Breast epithelium (tissue), 4 donors: ENCODE results near the gene NEDD4L. TPM values are rescaled to one million over a fixed set of nuclear protein-coding genes. Genes with fewer than 3 reads are reported as not detected.

ENCODE experiments used
- DNase-seq, 2 donors: peaks; one replicate each; pipeline ENCODE4 v3.0.0-alpha.2; 2019; ENCODE audit warnings: low spot score in 2 of 2
- H3K27ac ChIP-seq, 2 donors: fragments of 200-600 bp; sonication (generic) in 1 of 2; one replicate each; pipeline ENCODE4 v1.5.1; 2016 to 2019; ENCODE audit warnings: mild to moderate bottlenecking in 1 of 2
- H3K27me3 ChIP-seq, 2 donors: fragments of 200-600 bp; sonication (generic) in 1 of 2; one replicate each; pipeline versions ENCODE4 v1.5.1 to v1.6.0; 2017 to 2019; ENCODE audit warnings: control low read depth in 1 of 2, mild to moderate bottlenecking in 1 of 2
- H3K36me3 ChIP-seq: fragments of 200-600 bp; one replicate; pipeline ENCODE4 v1.5.1; 2019
- H3K4me1 ChIP-seq, 2 donors: fragments of 200-600 bp; sonication (generic); one replicate each; pipeline ENCODE4 v1.5.1; 2016 to 2019; ENCODE audit warnings: control low read depth in 1 of 2
- H3K4me3 ChIP-seq, 3 donors: fragments of 200-600 bp; sonication (generic); 1 replicate in 2 of 3; 2 replicates in 1 of 3; pipeline ENCODE4 v1.5.1; 2016 to 2019; ENCODE audit warnings: mild to moderate bottlenecking in 3 of 3, moderate library complexity in 2 of 3
- H3K9me3 ChIP-seq, 2 donors: fragments of 200-600 bp; sonication (generic) in 1 of 2; one replicate each; pipeline ENCODE4 v1.5.1; 2016 to 2019; ENCODE audit warnings: control low read depth in 1 of 2
- POLR2A ChIP-seq: fragments of 450-650 bp; IDR thresholded peaks from one replicate; pipeline ENCODE4 v1.6.1; 2016; ENCODE audit warnings: antibody characterized with exemption, mild to moderate bottlenecking, moderate library complexity
- POLR2AphosphoS5 ChIP-seq, 3 donors: sonication (generic); formaldehyde crosslinking; IDR thresholded peaks; one replicate each; pipeline ENCODE4 v1.6.1; 2017; ENCODE audit warnings: antibody characterized with exemption in 3 of 3
- intact Hi-C: fragments of 100-400 bp; cut with DNase I; formaldehyde crosslinking; loops from one replicate; pipeline ENCODE4 v1.15.1; 2023; ENCODE audit warnings: low total_unique reads
- total RNA-seq, 3 donors: library from RNA; depleted of rRNA; stranded (reverse); fragments of >200 nt; gene quantifications; one replicate each; pipeline ENCODE4 v1.1.0, GENCODE V29; 2016
- TF ChIP-seq, protein P1 (sequence below), 3 donors: fragments of 450-650 bp; IDR thresholded peaks; one replicate each; pipeline ENCODE4 v1.5.1; 2016 to 2017; ENCODE audit warnings: antibody characterized with exemption in 3 of 3, mild to moderate bottlenecking in 3 of 3, moderate library complexity in 3 of 3

Gene NEDD4L
- total RNA-seq, 3 donors from 2014 or later: 26.2 to 162 (median 106) TPM

DNA sequence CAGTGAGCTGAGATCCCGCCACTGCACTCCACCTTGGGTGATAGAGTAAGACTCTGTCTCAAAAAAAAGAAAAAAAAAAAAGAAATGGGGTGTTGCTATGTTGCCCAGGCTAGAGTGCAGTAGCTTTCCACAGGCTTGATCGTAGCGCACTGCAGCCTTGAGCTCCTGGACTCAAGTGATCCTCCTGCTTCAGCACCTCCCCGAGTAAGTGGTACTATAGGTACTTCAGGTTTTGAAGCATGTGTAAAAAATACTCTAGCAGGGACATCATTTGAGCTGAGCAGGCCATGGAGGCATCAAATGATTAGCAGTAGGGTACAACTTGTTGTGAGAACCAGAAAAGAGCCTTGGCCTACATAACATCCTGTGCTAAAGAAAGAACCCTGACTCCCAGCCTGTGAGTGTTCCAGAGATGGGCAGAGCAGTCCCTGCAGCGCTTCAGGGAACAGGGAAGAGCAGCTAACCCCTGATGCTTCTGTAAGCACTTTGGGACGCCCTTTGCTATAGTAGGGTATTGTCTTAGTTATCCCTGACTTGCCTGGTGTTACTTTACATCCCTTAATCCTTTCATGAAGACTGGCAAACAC lies 119.1 kb downstream of the NEDD4L start:
- no peaks in the 10 kb centered on the region for H3K36me3 ChIP-seq
- no peak overlapping the region for H3K4me3 ChIP-seq
- H3K4me1 ChIP-seq: no peaks in the 10 kb centered on the region
- H3K9me3 ChIP-seq: no peaks in the 10 kb centered on the region
- DNase-seq: no peak
- no peaks in the 10 kb centered on the region for H3K27me3 ChIP-seq
- intact Hi-C loops: no loop called here
- TF ChIP-seq POLR2AphosphoS5 (IDR thresholded peaks at IDR 0.05) (no peak), POLR2A (no peak)
- TF ChIP-seq, protein P1, sequence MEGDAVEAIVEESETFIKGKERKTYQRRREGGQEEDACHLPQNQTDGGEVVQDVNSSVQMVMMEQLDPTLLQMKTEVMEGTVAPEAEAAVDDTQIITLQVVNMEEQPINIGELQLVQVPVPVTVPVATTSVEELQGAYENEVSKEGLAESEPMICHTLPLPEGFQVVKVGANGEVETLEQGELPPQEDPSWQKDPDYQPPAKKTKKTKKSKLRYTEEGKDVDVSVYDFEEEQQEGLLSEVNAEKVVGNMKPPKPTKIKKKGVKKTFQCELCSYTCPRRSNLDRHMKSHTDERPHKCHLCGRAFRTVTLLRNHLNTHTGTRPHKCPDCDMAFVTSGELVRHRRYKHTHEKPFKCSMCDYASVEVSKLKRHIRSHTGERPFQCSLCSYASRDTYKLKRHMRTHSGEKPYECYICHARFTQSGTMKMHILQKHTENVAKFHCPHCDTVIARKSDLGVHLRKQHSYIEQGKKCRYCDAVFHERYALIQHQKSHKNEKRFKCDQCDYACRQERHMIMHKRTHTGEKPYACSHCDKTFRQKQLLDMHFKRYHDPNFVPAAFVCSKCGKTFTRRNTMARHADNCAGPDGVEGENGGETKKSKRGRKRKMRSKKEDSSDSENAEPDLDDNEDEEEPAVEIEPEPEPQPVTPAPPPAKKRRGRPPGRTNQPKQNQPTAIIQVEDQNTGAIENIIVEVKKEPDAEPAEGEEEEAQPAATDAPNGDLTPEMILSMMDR (IDR thresholded peaks at IDR 0.05): no peak
- H3K27ac ChIP-seq: no peak overlapping the region

DNA sequence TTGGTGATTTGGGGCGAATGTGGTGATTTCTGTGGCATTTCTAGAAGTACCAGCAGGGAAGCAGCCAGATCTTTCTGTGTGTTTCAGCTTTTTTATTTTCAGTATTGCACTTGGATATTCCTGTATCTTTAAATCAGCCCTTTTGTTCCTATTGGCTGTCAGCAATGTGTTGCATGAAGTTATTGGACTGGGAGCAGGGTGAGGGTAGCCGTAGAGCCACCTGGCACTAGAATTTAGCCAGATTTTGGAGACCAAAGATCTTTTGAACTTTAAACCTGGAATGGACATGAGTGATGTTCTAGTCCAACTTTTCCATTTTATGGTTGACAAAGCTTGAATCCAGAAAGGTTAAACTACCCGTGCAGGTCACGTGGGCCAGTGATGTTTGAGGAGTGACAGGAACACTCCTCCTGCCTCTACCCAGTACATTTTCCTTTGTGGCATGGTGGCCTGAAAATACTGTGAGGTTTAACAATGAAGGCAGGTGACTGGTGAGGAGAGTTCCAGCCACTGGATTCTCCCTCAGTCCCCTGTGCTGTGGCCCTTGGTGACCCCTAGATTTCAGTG lies 122.3 kb downstream of the NEDD4L start:
- TF ChIP-seq, protein P1 (IDR thresholded peaks at IDR 0.05): no peak
- TF ChIP-seq POLR2AphosphoS5 (IDR thresholded peaks at IDR 0.05): no peak
- no peak for TF ChIP-seq POLR2A
- Histone ChIP-seq H3K4me1 (no peaks in the 10 kb centered on the region), H3K27ac (no peak overlapping the region), H3K9me3 (no peaks in the 10 kb centered on the region), H3K27me3 (no peaks in the 10 kb centered on the region), H3K36me3 (no peaks in the 10 kb centered on the region), H3K4me3 (no peak overlapping the region)
- intact Hi-C loops: no loop called here
- DNase-seq: no peak

DNA sequence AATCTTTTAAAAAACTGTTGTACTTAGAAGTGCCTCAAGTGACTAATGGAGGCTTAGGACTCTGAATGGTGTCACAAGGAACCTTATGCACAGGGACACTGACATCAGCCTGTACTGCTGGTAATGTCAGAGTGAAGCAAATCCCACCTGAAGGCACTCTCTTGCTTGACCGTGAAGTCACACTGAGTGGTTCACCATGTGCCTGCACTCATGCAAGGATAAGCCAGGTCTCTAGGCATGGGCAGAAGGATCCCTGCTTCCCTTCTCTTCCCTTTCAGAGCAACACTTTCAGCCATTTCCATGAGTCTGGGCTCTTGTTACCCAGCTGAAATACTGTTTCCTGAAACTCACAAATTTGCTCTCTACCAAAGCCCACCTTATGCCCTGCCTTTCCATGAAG lies 123.0 kb downstream of the NEDD4L start:
- Histone ChIP-seq H3K4me1 (no peaks in the 10 kb centered on the region), H3K27me3 (no peaks in the 10 kb centered on the region), H3K27ac (no peak overlapping the region), H3K9me3 (no peaks in the 10 kb centered on the region), H3K4me3 (no peak overlapping the region), H3K36me3 (no peaks in the 10 kb centered on the region)
- intact Hi-C loops: no loop called here
- no peak for DNase-seq
- no peak for TF ChIP-seq POLR2A
- TF ChIP-seq, protein P1 (IDR thresholded peaks at IDR 0.05): no peak
- TF ChIP-seq POLR2AphosphoS5 (IDR thresholded peaks at IDR 0.05): no peak

DNA sequence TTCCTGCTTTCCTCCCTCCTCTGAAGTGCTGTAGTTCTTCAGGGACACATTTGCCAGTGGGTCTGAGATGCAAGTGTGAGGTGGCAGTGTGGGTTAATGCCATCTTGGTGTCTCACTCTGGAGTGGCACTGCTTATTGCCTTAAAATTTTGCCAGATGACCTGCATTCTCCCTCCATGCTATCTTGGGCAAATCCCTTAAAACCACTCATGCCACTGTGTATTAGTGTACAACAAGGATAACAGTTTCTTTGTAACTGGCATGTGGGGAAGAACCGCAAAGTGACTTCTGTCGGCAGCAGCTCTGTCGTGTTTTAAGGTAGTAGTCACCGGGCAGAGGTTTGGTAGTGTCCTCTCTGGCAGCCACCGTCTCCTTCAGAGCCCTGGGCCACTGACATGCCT lies 124.2 kb downstream of the NEDD4L start:
- Histone ChIP-seq H3K36me3 (no peaks in the 10 kb centered on the region), H3K4me3 (no peak overlapping the region), H3K9me3 (no peaks in the 10 kb centered on the region), H3K27ac (no peak overlapping the region), H3K27me3 (no peaks in the 10 kb centered on the region), H3K4me1 (no peaks in the 10 kb centered on the region)
- TF ChIP-seq POLR2AphosphoS5 (IDR thresholded peaks at IDR 0.05) (no peak), POLR2A (no peak)
- TF ChIP-seq, protein P1 (IDR thresholded peaks at IDR 0.05): no peak
- intact Hi-C loops: no loop called here
- no peak for DNase-seq

DNA sequence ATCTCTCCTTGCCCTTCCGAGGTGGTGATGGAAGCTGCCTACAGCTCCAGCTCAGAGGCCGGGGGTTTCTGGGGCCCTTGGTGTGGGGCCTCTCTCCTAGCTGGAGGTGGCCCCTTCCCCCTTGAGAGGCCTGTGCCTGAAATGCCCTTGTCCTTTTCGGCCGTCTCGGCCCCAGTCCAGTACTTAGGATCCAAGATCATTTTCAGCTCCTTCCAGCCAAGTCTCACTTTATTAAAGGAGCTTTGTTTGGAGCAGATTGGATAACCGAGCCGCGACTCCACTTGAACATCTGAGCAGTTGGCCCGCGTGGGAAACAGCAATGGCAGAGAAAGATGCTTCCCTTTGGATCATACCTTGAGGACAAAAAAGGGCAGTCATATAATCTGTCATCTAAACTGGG lies 125.0 kb downstream of the NEDD4L start:
- H3K36me3 ChIP-seq: no peaks in the 10 kb centered on the region
- no peaks in the 10 kb centered on the region for H3K9me3 ChIP-seq
- H3K27me3 ChIP-seq: no peaks in the 10 kb centered on the region
- TF ChIP-seq POLR2AphosphoS5 (IDR thresholded peaks at IDR 0.05): no peak
- no peak for TF ChIP-seq POLR2A
- TF ChIP-seq, protein P1 (IDR thresholded peaks at IDR 0.05): no peak
- H3K27ac ChIP-seq: no peak overlapping the region
- intact Hi-C loops: no loop called here
- H3K4me1 ChIP-seq: no peaks in the 10 kb centered on the region
- no peak for DNase-seq
- no peak overlapping the region for H3K4me3 ChIP-seq
